ENCODE measurements around the gene TGFB1I1.

The TGFB1I1 gene

DNA sequence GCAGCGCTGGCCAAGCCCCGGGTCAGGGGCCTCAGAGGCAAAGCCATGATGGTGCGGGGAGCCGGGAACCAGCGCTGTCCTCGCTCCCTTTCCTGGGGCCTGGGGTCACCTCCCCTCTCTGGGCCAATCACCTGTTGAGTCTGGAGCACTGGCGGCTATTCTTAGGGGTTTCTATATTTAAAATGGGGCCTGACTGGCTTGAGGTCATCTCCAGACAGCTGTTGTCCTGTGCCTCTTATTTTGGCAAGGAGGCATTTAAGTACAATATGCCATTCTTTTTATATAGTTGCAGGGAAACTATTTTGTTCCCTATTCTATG lies 43.7 kb upstream of the TGFB1I1 start, which contains the start of gene COX6A2:
TSS of gene COX6A2 (minus strand) at position 82 of the 319 bp plus-strand sequence. CDS start at position 47, 35 bp downstream.
- no peak within 1 kb of the TSS for H3K9ac ChIP-seq
- peaks cover 13% of the 10 kb centered on the region for H3K4me1 ChIP-seq (ENCODE audit: low read depth, poor library complexity, severe bottlenecking)
- H3K27ac ChIP-seq: no peak within 1 kb of the TSS
- no peak within 1 kb of the TSS for H3K4me3 ChIP-seq (IDR thresholded peaks at IDR 0.05; ENCODE audit: insufficient read depth, low read depth, low read length)
- TF ChIP-seq, protein P1, sequence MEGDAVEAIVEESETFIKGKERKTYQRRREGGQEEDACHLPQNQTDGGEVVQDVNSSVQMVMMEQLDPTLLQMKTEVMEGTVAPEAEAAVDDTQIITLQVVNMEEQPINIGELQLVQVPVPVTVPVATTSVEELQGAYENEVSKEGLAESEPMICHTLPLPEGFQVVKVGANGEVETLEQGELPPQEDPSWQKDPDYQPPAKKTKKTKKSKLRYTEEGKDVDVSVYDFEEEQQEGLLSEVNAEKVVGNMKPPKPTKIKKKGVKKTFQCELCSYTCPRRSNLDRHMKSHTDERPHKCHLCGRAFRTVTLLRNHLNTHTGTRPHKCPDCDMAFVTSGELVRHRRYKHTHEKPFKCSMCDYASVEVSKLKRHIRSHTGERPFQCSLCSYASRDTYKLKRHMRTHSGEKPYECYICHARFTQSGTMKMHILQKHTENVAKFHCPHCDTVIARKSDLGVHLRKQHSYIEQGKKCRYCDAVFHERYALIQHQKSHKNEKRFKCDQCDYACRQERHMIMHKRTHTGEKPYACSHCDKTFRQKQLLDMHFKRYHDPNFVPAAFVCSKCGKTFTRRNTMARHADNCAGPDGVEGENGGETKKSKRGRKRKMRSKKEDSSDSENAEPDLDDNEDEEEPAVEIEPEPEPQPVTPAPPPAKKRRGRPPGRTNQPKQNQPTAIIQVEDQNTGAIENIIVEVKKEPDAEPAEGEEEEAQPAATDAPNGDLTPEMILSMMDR (conservative IDR thresholded peaks at IDR 0.05; ENCODE audit: low read depth, low read length): no peak
- H3K36me3 ChIP-seq (ENCODE audit: insufficient read depth): no peaks in the 10 kb centered on the region
- H3K79me2 ChIP-seq (ENCODE audit: insufficient read depth, low read depth): no peaks in the 10 kb centered on the region
- no peak within 1 kb of the TSS for H3K4me2 ChIP-seq
- H2AFZ ChIP-seq (ENCODE audit: low read depth): no peak within 1 kb of the TSS
- H3K27me3 ChIP-seq (ENCODE audit: insufficient read depth, low read depth): no peaks in the 10 kb centered on the region
- H4K20me1 ChIP-seq (ENCODE audit: insufficient read depth): no peaks in the 10 kb centered on the region

DNA sequence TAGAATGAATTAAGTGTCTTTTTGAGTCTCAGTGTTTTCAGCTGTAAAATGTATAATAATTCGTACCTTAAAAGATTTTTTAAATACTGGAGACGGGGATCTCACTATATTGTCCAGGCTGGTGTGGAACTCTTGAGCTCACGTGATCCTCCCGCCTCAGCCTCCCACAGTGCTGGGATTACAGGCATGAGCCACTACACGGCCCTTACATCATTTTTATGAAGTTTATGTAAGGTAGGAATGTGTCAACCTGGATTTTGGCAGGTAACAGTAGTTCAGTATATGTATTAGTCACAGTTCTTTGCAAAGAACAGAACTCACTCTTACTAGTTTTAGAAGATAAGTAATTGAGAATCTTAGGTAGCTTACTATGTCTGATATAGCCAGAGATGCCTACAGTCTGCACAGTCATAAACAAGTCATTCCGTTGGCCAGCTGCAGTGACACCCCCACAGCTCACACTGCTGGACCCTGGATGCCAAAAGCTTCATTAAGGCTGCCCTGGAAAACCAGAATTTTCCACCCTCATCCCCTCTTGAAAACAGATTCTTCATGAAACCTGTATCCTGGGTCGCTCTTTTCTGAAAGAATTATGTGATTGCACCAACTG lies 43.2 kb upstream of the TGFB1I1 start:
- no peak overlapping the region for H3K4me2 ChIP-seq
- no peaks in the 10 kb centered on the region for H3K27me3 ChIP-seq (ENCODE audit: insufficient read depth, low read depth)
- no peak overlapping the region for H2AFZ ChIP-seq (ENCODE audit: low read depth)

DNA sequence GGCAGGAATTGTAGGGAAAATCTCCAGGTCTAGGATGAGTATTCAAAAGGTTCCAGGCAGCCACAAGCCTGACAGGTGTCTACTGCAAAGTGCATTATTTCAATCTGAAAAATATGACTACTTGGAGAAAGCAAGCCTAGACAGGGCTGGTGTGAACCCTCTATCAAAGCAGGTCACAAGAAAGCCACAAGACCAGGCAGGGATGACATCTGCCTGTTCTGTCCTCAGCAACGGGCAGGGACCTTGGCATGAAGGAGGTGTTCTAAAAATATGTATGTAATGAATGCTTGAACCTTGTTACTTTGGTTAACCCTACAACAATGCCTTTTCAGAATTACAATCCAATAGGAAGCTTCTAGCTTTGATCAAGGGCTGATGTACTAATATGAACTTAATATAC lies 42.6 kb upstream of the TGFB1I1 start:
- Histone ChIP-seq H3K36me3 (ENCODE audit: insufficient read depth) (no peaks in the 10 kb centered on the region), H3K79me2 (ENCODE audit: insufficient read depth, low read depth) (no peaks in the 10 kb centered on the region), H2AFZ (ENCODE audit: low read depth) (no peak overlapping the region), H3K27me3 (ENCODE audit: insufficient read depth, low read depth) (no peaks in the 10 kb centered on the region), H4K20me1 (ENCODE audit: insufficient read depth) (no peaks in the 10 kb centered on the region), H3K4me3 (IDR thresholded peaks at IDR 0.05; ENCODE audit: insufficient read depth, low read depth, low read length) (no peak overlapping the region), H3K4me1 (ENCODE audit: low read depth, poor library complexity, severe bottlenecking) (peaks cover 13% of the 10 kb centered on the region), H3K4me2 (no peak overlapping the region), H3K27ac (no peak overlapping the region), H3K9ac (no peak overlapping the region)
- TF ChIP-seq, protein P1 (conservative IDR thresholded peaks at IDR 0.05; ENCODE audit: low read depth, low read length): no peak

More for the DNA sequence above, 43.2 kb upstream of the TGFB1I1 start:
- TF ChIP-seq, protein P1 (conservative IDR thresholded peaks at IDR 0.05; ENCODE audit: low read depth, low read length): no peak
- Histone ChIP-seq H3K9ac (no peak overlapping the region), H4K20me1 (ENCODE audit: insufficient read depth) (no peaks in the 10 kb centered on the region), H3K4me3 (IDR thresholded peaks at IDR 0.05; ENCODE audit: insufficient read depth, low read depth, low read length) (no peak overlapping the region), H3K36me3 (ENCODE audit: insufficient read depth) (no peaks in the 10 kb centered on the region), H3K79me2 (ENCODE audit: insufficient read depth, low read depth) (no peaks in the 10 kb centered on the region), H3K27ac (no peak overlapping the region), H3K4me1 (ENCODE audit: low read depth, poor library complexity, severe bottlenecking) (peaks cover 13% of the 10 kb centered on the region)

DNA sequence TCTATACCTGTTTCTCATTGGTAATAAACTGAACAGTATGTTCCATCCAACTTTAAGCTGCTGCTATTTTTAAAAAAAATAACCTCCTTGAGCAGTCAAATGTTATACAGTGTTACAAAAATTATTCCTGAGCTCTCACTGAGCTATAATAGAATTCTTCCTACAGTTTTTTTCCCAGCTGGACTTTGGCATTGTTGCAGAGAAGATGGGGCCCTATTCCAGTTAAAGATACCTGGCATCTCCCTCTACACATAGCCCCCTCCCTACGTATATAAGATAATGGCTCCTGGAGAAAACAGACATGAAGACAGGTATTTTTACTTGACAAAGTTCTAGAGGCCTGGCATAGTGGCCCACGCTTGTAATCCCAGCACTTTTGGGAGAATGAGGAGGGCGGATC lies 42.2 kb upstream of the TGFB1I1 start:
- TF ChIP-seq, protein P1 (conservative IDR thresholded peaks at IDR 0.05; ENCODE audit: low read depth, low read length): no peak
- H3K79me2 ChIP-seq (ENCODE audit: insufficient read depth, low read depth): no peaks in the 10 kb centered on the region
- H3K27ac ChIP-seq: no peak overlapping the region
- H2AFZ ChIP-seq (ENCODE audit: low read depth): no peak overlapping the region
- peaks cover 13% of the 10 kb centered on the region for H3K4me1 ChIP-seq (ENCODE audit: low read depth, poor library complexity, severe bottlenecking)
- H3K27me3 ChIP-seq (ENCODE audit: insufficient read depth, low read depth): no peaks in the 10 kb centered on the region
- H3K9ac ChIP-seq: no peak overlapping the region
- no peak overlapping the region for H3K4me3 ChIP-seq (IDR thresholded peaks at IDR 0.05; ENCODE audit: insufficient read depth, low read depth, low read length)
- H3K36me3 ChIP-seq (ENCODE audit: insufficient read depth): no peaks in the 10 kb centered on the region
- H4K20me1 ChIP-seq (ENCODE audit: insufficient read depth): no peaks in the 10 kb centered on the region
- no peak overlapping the region for H3K4me2 ChIP-seq
